Left ventricle myocardium inferior (tissue), 1 donor: Measurements from ENCODE around the gene TNFAIP8L3. TPM values are rescaled to one million over a fixed set of nuclear protein-coding genes. Genes with fewer than 3 reads are reported as not detected.
"Not testable (repeated sequence)": the region's sequence is repeated elsewhere in the genome, so short reads cannot be mapped to it uniquely, and the experiment has no call there.

ENCODE experiments used
- DNase-seq: peaks from one replicate; pipeline ENCODE4 v3.0.0-alpha.2; 2020
- H3K27ac ChIP-seq: fragments of 200-600 bp; replicated peaks from 2 replicates; pipeline ENCODE4 v1.8.0; 2021
- H3K27me3 ChIP-seq: fragments of 200-600 bp; 2 replicates; pipeline ENCODE4 v1.8.0; 2021; ENCODE audit warnings: low read depth
- H3K36me3 ChIP-seq: fragments of 200-600 bp; 2 replicates; pipeline ENCODE4 v1.8.0; 2021
- H3K4me1 ChIP-seq: fragments of 200-600 bp; 2 replicates; pipeline ENCODE4 v1.8.0; 2021
- H3K4me3 ChIP-seq: fragments of 200-600 bp; 2 replicates; pipeline ENCODE4 v1.8.0; 2021; ENCODE audit warnings: mild to moderate bottlenecking, moderate library complexity
- H3K9me3 ChIP-seq: fragments of 200-600 bp; replicated peaks from 2 replicates; pipeline ENCODE4 v1.8.0; 2021
- intact Hi-C: fragments of 100-400 bp; cut with micrococcal nuclease; formaldehyde crosslinking; loops from one replicate; pipeline ENCODE4 v1.11.0; 2022
- total RNA-seq: library from RNA; stranded (reverse); fragmentation: NEBNext Ultra II Directional; extraction: Animal tissue kit (Norgen Biotek cat#: 25700); gene quantifications from one replicate; pipeline ENCODE4 v1.2.1, GENCODE V29; 2021
- TF ChIP-seq, protein P1 (sequence below): fragments of 200-600 bp; IDR thresholded peaks from 2 replicates; pipeline ENCODE4 v1.8.0; 2021; ENCODE audit warnings: antibody characterized with exemption, mild to moderate bottlenecking, borderline replicate concordance
- donor health status: DM: no; HTN: yes; CAD: no; lungs with severe emphysema.

TNFAIP8L3 gene
- total RNA-seq, 1 donor from 2014 or later = 6.0 TPM

DNA sequence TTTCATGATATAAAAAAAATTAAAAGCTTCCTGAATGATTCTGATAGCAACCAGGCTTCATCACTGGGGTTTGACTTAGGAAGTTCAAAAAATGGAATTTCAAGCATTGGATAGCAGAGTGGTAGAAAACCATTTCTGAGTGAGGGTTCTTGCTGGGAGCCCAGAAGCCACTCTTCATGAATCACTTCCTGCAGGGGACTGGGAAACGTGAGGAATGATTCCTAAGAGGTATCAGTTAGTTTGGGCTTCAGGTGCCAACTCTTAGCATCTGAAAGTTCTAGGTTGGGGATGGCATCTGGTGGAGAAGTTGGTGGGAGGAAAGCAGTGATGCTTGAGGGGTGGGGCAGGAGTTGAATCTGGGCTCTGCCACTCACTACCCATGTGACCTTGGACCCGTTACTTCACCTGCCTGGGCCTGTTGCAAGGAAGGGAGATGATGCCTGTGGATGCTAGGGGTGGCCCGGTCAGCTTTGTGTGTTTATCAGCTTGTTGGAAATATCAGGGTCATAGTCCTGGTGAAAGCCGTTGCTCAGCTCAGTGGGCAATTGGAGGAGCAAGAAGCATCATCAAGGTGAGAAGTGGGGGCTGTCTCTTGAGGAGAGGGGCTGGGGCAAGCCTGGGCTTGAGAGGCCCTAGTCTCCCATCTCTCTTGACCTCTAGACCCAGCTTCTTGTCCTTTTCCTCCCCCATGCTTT lies 37.0 kb upstream of the TNFAIP8L3 start:
- peaks cover 11% of the 10 kb centered on the region for H3K4me1 ChIP-seq
- no peaks in the 10 kb centered on the region for H3K36me3 ChIP-seq
- H3K4me3 ChIP-seq = no peak overlapping the region
- intact Hi-C loops = no loop called here
- no peak overlapping the region for H3K27ac ChIP-seq
- DNase-seq = no peak
- no peaks in the 10 kb centered on the region for H3K27me3 ChIP-seq
- no peaks in the 10 kb centered on the region for H3K9me3 ChIP-seq
- TF ChIP-seq, protein P1, sequence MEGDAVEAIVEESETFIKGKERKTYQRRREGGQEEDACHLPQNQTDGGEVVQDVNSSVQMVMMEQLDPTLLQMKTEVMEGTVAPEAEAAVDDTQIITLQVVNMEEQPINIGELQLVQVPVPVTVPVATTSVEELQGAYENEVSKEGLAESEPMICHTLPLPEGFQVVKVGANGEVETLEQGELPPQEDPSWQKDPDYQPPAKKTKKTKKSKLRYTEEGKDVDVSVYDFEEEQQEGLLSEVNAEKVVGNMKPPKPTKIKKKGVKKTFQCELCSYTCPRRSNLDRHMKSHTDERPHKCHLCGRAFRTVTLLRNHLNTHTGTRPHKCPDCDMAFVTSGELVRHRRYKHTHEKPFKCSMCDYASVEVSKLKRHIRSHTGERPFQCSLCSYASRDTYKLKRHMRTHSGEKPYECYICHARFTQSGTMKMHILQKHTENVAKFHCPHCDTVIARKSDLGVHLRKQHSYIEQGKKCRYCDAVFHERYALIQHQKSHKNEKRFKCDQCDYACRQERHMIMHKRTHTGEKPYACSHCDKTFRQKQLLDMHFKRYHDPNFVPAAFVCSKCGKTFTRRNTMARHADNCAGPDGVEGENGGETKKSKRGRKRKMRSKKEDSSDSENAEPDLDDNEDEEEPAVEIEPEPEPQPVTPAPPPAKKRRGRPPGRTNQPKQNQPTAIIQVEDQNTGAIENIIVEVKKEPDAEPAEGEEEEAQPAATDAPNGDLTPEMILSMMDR = no peak

DNA sequence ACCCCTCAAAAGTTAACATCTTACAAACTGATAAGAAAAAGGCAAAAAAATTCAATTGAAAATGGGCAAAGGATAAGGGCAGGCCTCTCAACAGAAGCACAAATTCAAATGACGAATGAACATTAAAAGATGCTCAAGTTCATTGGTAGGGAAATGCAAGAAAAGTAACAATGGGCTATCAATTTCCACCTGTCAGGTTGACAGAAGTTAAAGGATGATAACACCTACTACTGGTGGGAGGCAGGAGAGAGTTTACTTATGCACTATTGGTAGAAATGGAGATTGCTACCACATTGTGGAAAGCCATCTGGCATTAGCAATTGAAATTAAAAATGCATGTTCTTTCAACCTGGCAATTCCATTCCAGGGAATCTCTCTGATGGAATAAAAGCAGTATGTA lies 35.6 kb upstream of the TNFAIP8L3 start:
- no peak for DNase-seq
- H3K27me3 ChIP-seq = no peaks in the 10 kb centered on the region
- H3K9me3 ChIP-seq = no peaks in the 10 kb centered on the region
- no peak overlapping the region for H3K4me3 ChIP-seq
- H3K36me3 ChIP-seq = no peaks in the 10 kb centered on the region
- H3K27ac ChIP-seq = no peak overlapping the region
- intact Hi-C loops = no loop called here
- H3K4me1 ChIP-seq = peaks cover 11% of the 10 kb centered on the region
- TF ChIP-seq, protein P1 = no peak

DNA sequence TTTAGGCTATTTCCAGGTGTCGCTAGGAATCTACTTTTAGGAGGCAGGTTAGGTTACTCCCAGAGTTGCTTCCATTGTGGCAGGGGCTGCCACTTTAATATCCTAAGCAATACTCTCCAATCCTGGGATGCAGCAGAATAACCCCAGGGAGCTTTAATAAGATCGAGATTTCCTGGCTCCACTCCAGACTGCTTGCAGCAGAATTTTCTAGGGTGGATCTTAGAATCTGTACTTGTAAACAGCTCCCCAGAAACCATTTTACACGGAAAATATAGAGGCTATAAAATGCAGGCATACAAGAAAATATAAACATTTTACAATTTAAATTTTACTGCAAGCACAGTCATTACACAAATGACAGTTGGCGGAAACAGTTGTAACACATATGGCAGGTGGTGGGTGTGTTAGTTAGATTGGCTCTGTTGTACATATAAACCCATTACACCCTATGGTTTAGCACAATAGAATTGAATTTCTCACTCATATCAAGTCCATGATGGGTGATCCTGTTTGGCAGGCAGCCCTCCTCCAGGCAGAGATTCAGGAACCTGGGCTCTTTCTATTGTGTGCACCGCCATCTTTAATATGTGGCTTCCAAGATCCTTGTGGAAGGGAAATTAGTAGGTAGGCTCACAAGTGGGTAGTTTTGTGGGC lies 35.0 kb upstream of the TNFAIP8L3 start:
- no peaks in the 10 kb centered on the region for H3K36me3 ChIP-seq
- no peak for DNase-seq
- no peak overlapping the region for H3K4me3 ChIP-seq
- no peak overlapping the region for H3K27ac ChIP-seq
- H3K9me3 ChIP-seq = no peaks in the 10 kb centered on the region
- TF ChIP-seq, protein P1 = no peak
- no peaks in the 10 kb centered on the region for H3K27me3 ChIP-seq
- intact Hi-C loops = no loop called here
- peaks cover 11% of the 10 kb centered on the region for H3K4me1 ChIP-seq

DNA sequence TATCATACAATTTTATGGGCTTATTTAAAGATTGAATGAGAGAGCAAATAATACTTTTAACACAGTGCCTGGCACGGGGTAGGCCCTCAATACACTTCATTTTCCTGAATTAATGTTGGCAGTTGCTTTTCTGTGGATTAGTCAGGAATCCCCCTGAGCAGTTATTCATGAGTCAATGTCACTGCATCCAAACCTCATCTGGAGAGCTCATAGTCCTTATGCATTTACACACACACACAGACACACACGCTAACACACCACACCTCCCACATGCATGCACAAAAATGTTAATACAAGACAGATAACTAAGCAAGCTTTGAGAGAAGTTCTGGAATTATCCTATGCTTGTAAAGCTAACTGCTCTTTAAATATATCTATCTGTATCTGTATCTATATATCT lies 34.0 kb upstream of the TNFAIP8L3 start:
- no peaks in the 10 kb centered on the region for H3K9me3 ChIP-seq
- no peak overlapping the region for H3K4me3 ChIP-seq
- DNase-seq = no peak
- TF ChIP-seq, protein P1 = no peak
- H3K27me3 ChIP-seq = no peaks in the 10 kb centered on the region
- H3K36me3 ChIP-seq = no peaks in the 10 kb centered on the region
- H3K27ac ChIP-seq = no peak overlapping the region
- intact Hi-C loops = no loop called here
- H3K4me1 ChIP-seq = peaks cover 11% of the 10 kb centered on the region

DNA sequence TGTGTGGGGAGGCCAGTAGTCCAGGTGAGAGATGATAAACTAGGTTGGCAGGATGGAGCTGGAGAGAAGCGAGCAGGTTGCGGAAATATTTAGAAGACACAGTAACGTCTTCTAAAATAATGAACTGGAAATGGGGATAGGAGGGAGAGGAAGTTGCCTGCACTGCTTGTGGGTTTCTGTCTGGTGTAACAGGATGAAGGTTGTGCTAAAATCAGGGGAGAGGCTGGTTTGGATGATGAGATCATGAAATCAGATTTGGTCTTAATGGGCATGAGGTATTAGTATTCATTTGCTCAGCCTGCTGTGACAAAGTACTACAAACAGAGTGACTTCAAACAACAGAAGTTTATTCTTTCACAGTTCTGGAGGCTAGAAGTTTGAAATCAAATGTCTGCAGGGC lies 32.1 kb upstream of the TNFAIP8L3 start:
- H3K27ac ChIP-seq = no peak overlapping the region
- H3K9me3 ChIP-seq = peaks cover 9% of the 10 kb centered on the region
- no peak for DNase-seq
- H3K4me1 ChIP-seq = no peaks in the 10 kb centered on the region
- TF ChIP-seq, protein P1 = no peak
- H3K36me3 ChIP-seq = no peaks in the 10 kb centered on the region
- intact Hi-C loops = no loop called here
- H3K4me3 ChIP-seq = no peak overlapping the region
- H3K27me3 ChIP-seq = no peaks in the 10 kb centered on the region

DNA sequence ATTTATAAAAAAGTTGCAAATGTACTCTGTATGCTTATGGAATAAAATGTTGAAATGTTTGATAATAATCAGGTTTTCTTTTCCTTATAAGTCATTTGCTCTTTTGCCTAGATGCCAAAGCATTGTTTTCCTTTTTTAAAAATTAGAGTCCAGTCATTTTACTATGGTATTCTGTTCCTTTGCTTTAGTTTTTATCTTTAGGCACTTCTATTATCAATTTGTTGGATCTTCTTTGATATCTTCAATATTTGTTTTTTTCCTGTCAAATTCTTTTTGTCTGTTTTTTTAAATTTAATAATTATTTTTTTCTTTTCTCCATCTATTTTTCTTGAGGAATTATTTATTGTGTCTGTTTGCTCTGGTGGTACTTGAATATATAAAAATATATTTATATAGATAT lies 28.3 kb upstream of the TNFAIP8L3 start:
- DNase-seq, H3K4me1 ChIP-seq, H3K27ac ChIP-seq, intact Hi-C loops, H3K36me3 ChIP-seq, H3K4me3 ChIP-seq, H3K9me3 ChIP-seq, H3K27me3 ChIP-seq: not testable (repeated sequence)
